GM12873 (cell line): Measurements from ENCODE around the gene SPRR3.

Source experiments
- TF ChIP-seq, protein P1 (sequence below): IDR thresholded peaks from 2 replicates; pipeline ENCODE4 v1.5.1; 2012; ENCODE audit warnings: low read depth, mild to moderate bottlenecking, moderate library complexity, low read length, control low read depth; ENCODE audit not compliant: insufficient read depth; ENCODE audit errors: missing control alignments

SPRR3 gene

GRCh38 chr1:153032073-153032472, 30.5 kb downstream of the SPRR3 start:
- TF ChIP-seq, protein P1, sequence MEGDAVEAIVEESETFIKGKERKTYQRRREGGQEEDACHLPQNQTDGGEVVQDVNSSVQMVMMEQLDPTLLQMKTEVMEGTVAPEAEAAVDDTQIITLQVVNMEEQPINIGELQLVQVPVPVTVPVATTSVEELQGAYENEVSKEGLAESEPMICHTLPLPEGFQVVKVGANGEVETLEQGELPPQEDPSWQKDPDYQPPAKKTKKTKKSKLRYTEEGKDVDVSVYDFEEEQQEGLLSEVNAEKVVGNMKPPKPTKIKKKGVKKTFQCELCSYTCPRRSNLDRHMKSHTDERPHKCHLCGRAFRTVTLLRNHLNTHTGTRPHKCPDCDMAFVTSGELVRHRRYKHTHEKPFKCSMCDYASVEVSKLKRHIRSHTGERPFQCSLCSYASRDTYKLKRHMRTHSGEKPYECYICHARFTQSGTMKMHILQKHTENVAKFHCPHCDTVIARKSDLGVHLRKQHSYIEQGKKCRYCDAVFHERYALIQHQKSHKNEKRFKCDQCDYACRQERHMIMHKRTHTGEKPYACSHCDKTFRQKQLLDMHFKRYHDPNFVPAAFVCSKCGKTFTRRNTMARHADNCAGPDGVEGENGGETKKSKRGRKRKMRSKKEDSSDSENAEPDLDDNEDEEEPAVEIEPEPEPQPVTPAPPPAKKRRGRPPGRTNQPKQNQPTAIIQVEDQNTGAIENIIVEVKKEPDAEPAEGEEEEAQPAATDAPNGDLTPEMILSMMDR: no peak

GRCh38 chr1:153032677-153033308, 31.2 kb downstream of the SPRR3 start:
- TF ChIP-seq, protein P1: peak; percentile 45

GRCh38 chr1:153035211-153035610, 33.7 kb downstream of the SPRR3 start:
- TF ChIP-seq, protein P1: no peak

GRCh38 chr1:153040950-153041631, 39.5 kb downstream of the SPRR3 start, which contains the start of gene SPRR2D:
Gene SPRR2D, minus strand, starts transcription at chr1:153041120. Its CDS starts 774 bp downstream, at chr1:153040346.
- TF ChIP-seq, protein P1: no peak

- TF ChIP-seq, protein P1: no peak
These were observed 47.7 kb downstream of the SPRR3 start for GRCh38 chr1:153049211-153049610.
